ENCODE results near the gene DXO. TPM values are rescaled to one million over a fixed set of nuclear protein-coding genes. Genes with fewer than 3 reads are reported as not detected.

The DXO gene
- polyA plus RNA-seq, 1 donor (not counting 4 experiments of a cell fraction or from before 2014, with no cell fraction given): 7.0 TPM

DNA sequence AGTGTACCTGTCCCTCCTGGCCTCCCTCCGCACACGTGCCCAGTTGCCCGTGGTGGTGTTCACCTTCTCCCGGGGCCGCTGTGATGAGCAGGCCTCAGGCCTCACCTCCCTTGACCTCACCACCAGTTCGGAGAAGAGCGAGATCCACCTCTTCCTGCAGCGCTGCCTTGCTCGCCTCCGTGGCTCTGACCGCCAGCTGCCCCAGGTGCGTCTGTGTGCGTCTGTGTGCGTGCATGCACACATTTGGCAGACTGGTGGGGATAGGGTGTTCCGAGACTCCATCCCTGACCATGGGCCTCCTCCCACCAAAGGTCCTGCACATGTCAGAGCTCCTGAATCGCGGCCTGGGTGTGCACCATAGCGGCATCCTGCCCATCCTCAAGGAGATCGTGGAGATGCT is 8.0 kb downstream of the DXO start:
- dilution Hi-C loops (cut with MboI; ENCODE audit: extremely low pct_ligation_motif_present, low sequenced_read_pairs): no loop called here

DNA sequence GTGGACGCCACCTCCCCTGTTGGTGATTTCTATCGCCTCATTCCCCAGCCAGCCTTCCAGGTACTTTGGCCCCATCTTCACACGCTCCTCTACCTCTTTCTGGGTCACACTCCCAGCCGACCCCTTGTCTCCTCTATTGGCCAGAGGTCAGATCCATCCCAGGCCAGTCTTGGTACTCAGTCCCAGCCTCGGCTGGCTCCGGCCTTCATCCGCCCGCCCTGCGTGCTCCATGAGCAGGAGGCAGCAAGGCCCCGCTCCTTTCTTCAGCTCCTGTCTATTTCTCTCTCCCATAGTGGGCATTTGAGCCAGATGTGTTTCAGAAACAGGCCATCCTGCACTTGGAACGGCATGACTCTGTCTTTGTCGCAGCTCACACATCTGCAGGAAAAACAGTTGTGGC is 10.3 kb downstream of the DXO start:
- peaks cover 34 to 38% of the 10 kb centered on the region in 2 experiments for H3K36me3 ChIP-seq (ENCODE audit: control insufficient read depth in 2 of 2, extremely low read depth in 1 of 2, insufficient read depth in 2 of 2, low read length in 2 of 2)
- no peak overlapping the region for H3K27ac ChIP-seq (ENCODE audit: control insufficient read depth, insufficient read depth, low read length)
- H3K9me1 ChIP-seq (ENCODE audit: control insufficient read depth, extremely low read depth, insufficient read depth, low read length): no peaks in the 10 kb centered on the region
- no peaks in the 10 kb centered on the region for H3K9me3 ChIP-seq (ENCODE audit: control insufficient read depth, low read depth, low read length)
- no peaks in the 10 kb centered on the region for H3K27me3 ChIP-seq (ENCODE audit: control insufficient read depth, extremely low read depth, insufficient read depth, low read length)
- TF ChIP-seq EZH2 (IDR thresholded peaks at IDR 0.05; ENCODE audit: low read length) (no peak), CTCF (optimal IDR thresholded peaks at IDR 0.05 in 1 of 3, IDR thresholded peaks at IDR 0.05 in 1 of 3, conservative IDR thresholded peaks at IDR 0.05 in 1 of 3; ENCODE audit: extremely low read depth in 1 of 3, insufficient read depth in 2 of 3, low read length in 3 of 3) (no peak)
- H2AFZ ChIP-seq (ENCODE audit: control insufficient read depth, low read length): no peak overlapping the region
- H4K20me1 ChIP-seq (ENCODE audit: control insufficient read depth, extremely low read depth, insufficient read depth, low read length): no peaks in the 10 kb centered on the region
- no peak overlapping the region for H3K4me3 ChIP-seq (ENCODE audit: control insufficient read depth in 2 of 3, extremely low read depth in 1 of 3, insufficient read depth in 2 of 3, low read depth in 1 of 3, low read length in 3 of 3)
- H3K9ac ChIP-seq (ENCODE audit: control insufficient read depth, extremely low read depth, insufficient read depth, low read length): no peak overlapping the region
- peaks cover 27% of the 10 kb centered on the region for H3K79me2 ChIP-seq (ENCODE audit: control insufficient read depth, insufficient read depth, low read length)
- no peak overlapping the region for H3K4me2 ChIP-seq (ENCODE audit: control insufficient read depth, extremely low read depth, insufficient read depth, low read depth, low read length)
- DNase-seq (ENCODE audit: low read depth, low spot score) (no peak), FAIRE-seq (no peak)
- peaks cover 15% of the 10 kb centered on the region for H3K4me1 ChIP-seq (ENCODE audit: control insufficient read depth, extremely low read depth, insufficient read depth, low read length)
- dilution Hi-C loops (cut with MboI; ENCODE audit: extremely low pct_ligation_motif_present, low sequenced_read_pairs): no loop called here

More for the DNA sequence above, 8.0 kb downstream of the DXO start:
- H2AFZ ChIP-seq (ENCODE audit: control insufficient read depth, low read length): no peak overlapping the region
- TF ChIP-seq EZH2 (IDR thresholded peaks at IDR 0.05; ENCODE audit: low read length): no peak
- TF ChIP-seq CTCF (optimal IDR thresholded peaks at IDR 0.05 in 1 of 3, IDR thresholded peaks at IDR 0.05 in 1 of 3, conservative IDR thresholded peaks at IDR 0.05 in 1 of 3; ENCODE audit: extremely low read depth in 1 of 3, insufficient read depth in 2 of 3, low read length in 3 of 3): no peak
- H3K4me1 ChIP-seq (ENCODE audit: control insufficient read depth, extremely low read depth, insufficient read depth, low read length): peaks cover 7% of the 10 kb centered on the region
- no peaks in the 10 kb centered on the region for H4K20me1 ChIP-seq (ENCODE audit: control insufficient read depth, extremely low read depth, insufficient read depth, low read length)
- no peak overlapping the region for H3K4me2 ChIP-seq (ENCODE audit: control insufficient read depth, extremely low read depth, insufficient read depth, low read depth, low read length)
- no peaks in the 10 kb centered on the region for H3K27me3 ChIP-seq (ENCODE audit: control insufficient read depth, extremely low read depth, insufficient read depth, low read length)
- H3K9ac ChIP-seq (ENCODE audit: control insufficient read depth, extremely low read depth, insufficient read depth, low read length): no peak overlapping the region
- H3K36me3 ChIP-seq (ENCODE audit: control insufficient read depth in 2 of 2, extremely low read depth in 1 of 2, insufficient read depth in 2 of 2, low read length in 2 of 2): peaks cover 38 to 46% of the 10 kb centered on the region in 2 experiments
- no peak overlapping the region for H3K27ac ChIP-seq (ENCODE audit: control insufficient read depth, insufficient read depth, low read length)
- no peaks in the 10 kb centered on the region for H3K9me3 ChIP-seq (ENCODE audit: control insufficient read depth, low read depth, low read length)
- H3K9me1 ChIP-seq (ENCODE audit: control insufficient read depth, extremely low read depth, insufficient read depth, low read length): no peaks in the 10 kb centered on the region
- DNase-seq (ENCODE audit: low read depth, low spot score) (no peak), FAIRE-seq (no peak)
- no peak overlapping the region for H3K4me3 ChIP-seq (ENCODE audit: control insufficient read depth in 2 of 3, extremely low read depth in 1 of 3, insufficient read depth in 2 of 3, low read depth in 1 of 3, low read length in 3 of 3)
- peaks cover 12% of the 10 kb centered on the region for H3K79me2 ChIP-seq (ENCODE audit: control insufficient read depth, insufficient read depth, low read length)

All from keratinocyte (primary cell).